SK-N-MC (cell line): ENCODE measurements around the gene DEPP1.
"Not testable (repeated sequence)": the region's sequence is repeated elsewhere in the genome, so short reads cannot be mapped to it uniquely, and the experiment has no call there.

Experiments
- DNase-seq: peaks from one replicate; pipeline ENCODE4 v3.0.0-alpha.2; 2011; ENCODE audit warnings: low read depth, low spot score
- H3K27ac ChIP-seq: fragments of 200-600 bp; sonication (generic); 2 replicates; pipeline ENCODE4 v1.5.1; 2016; ENCODE audit warnings: mixed run types
- H3K36me3 ChIP-seq: fragments of 200-600 bp; sonication (generic); 2 replicates; pipeline ENCODE4 v1.6.1; 2017; ENCODE audit warnings: antibody characterized with exemption, low read length, mixed read lengths; ENCODE audit not compliant: insufficient read depth
- H3K4me3 ChIP-seq: fragments of 200-600 bp; sonication (generic); 2 replicates; pipeline ENCODE4 v1.5.1; 2016
- H3K9ac ChIP-seq: fragments of 200-600 bp; sonication (generic); 2 replicates; pipeline ENCODE4 v1.8.0; 2017; ENCODE audit warnings: mixed run types, mixed read lengths; ENCODE audit not compliant: insufficient read length
- H3K9me3 ChIP-seq: fragments of 200-600 bp; sonication (generic); 2 replicates; pipeline ENCODE4 v1.6.1; 2017; ENCODE audit warnings: low read depth, mild to moderate bottlenecking, antibody characterized with exemption, low read length, moderate library complexity, mixed read lengths
- EZH2 ChIP-seq: fragments of 200-600 bp; sonication (generic); IDR thresholded peaks from one replicate; pipeline ENCODE4 v1.6.1; 2017; ENCODE audit warnings: antibody characterized with exemption
- FOXP2 ChIP-seq: optimal IDR thresholded peaks from 2 replicates; pipeline ENCODE3; 2011; ENCODE audit warnings: mild to moderate bottlenecking, moderate library complexity; ENCODE audit not compliant: insufficient read depth; ENCODE audit errors: extremely low read length, control extremely low read depth
- POLR2AphosphoS5 ChIP-seq: IDR thresholded peaks from 2 replicates; pipeline ENCODE4 v1.6.1; 2012; ENCODE audit warnings: mild to moderate bottlenecking, low read depth, low read length, borderline replicate concordance

DEPP1 gene

DNA sequence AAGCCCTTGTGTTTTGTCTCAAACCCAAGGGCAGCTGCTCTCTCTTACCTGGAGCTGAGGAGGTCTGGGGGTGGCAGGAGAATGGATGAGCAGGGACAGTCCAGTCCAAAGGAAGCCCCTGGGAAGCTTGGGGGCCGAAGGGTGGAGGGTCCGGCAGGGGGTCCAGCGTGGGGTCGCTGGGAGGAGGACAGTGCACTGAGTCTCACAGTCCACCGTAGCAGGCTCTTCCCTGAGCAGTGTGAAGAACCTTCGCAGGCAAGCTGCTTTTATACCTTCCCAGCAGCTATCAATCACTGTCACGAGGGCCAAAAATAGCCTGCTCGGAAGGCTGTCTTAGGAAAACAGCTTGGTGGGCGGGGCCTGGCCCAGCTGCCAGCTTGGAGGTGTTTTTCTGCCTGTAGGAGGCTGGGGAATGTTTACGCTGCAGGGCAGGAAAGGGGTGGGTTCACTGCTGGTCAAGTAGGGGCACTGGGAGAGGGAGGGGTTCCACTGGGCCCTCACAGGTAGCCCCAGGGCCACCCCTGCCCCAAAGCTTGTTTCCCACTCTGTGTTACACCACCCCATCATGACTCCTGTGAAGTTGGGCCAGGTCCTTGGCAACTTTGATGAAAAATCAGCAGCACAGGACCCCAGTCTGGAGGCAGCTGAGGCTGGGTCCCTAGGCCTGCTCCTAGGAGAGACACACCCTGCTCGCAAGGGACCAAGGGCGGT, at the start of gene DEPP1:
Gene DEPP1, minus strand, starts transcription at position 240 of the 711 bp plus-strand sequence. CDS start 779 bp downstream, outside the sequence.
- no peak within 1 kb of the TSS for H3K9ac ChIP-seq
- no peak within 1 kb of the TSS for H3K4me3 ChIP-seq
- no peak within 1 kb of the TSS for H3K27ac ChIP-seq

GRCh38 chr10:45023426-45023825, 44.8 kb upstream of the DEPP1 start:
- TF ChIP-seq POLR2AphosphoS5 (no peak), EZH2 (no peak), FOXP2 (no peak)
- Histone ChIP-seq H3K36me3 (no peaks in the 10 kb centered on the region), H3K4me3 (no peak overlapping the region), H3K27ac (no peak overlapping the region), H3K9me3 (no peaks in the 10 kb centered on the region), H3K9ac (no peak overlapping the region)
- DNase-seq: no peak

More for the DNA sequence above, at the start of gene DEPP1:
- H3K9me3 ChIP-seq: no peaks in the 10 kb centered on the region
- DNase-seq: no peak
- no peaks in the 10 kb centered on the region for H3K36me3 ChIP-seq
- no peak for TF ChIP-seq FOXP2

DNA sequence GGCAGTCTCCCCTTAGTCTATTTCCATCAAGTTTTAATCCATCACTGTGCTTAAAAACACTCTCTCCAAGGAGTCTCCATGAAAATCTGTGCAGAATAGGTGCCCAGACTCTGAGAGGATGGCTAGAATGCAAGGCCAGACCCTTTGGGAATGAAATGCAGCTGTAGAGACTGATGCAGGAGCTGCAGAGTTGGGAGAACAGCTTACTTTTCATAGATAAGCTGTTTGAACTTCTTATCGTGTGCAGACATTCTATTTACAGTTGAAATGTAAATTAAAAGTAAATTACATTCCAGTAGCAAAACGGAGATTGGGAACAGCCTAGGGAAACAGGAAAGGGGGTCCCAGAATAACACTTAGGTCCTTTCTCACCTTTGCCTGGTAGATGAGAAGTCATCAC, 37.0 kb upstream of the DEPP1 start:
- no peak overlapping the region for H3K4me3 ChIP-seq
- no peak for TF ChIP-seq POLR2AphosphoS5
- no peak for TF ChIP-seq EZH2
- TF ChIP-seq FOXP2: no peak
- H3K27ac ChIP-seq: no peak overlapping the region

DNA sequence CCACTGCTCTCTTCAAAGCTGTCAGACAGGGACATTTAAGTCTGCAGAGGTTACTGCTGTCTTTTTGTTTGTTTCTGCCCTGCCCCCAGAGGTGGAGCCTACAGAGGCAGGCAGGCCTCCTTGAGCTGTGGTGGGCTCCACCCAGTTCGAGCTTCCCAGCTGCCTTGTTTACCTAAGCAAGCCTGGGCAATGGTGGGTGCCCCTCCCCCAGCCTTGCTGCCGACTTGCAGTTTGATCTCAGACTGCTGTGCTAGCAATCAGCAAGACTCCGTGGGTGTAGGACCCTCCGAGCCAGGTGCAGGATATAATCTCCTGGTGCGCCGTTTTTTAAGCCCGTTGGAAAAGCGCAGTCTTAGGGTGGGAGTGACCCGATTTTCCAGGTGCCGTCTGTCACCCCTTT, 35.9 kb upstream of the DEPP1 start:
- H3K9me3 ChIP-seq, DNase-seq, H3K36me3 ChIP-seq, H3K27ac ChIP-seq, H3K9ac ChIP-seq, H3K4me3 ChIP-seq: not testable (repeated sequence)

More for the DNA sequence above, 37.0 kb upstream of the DEPP1 start:
- DNase-seq: no peak
- Histone ChIP-seq H3K36me3 (no peaks in the 10 kb centered on the region), H3K9ac (no peak overlapping the region), H3K9me3 (no peaks in the 10 kb centered on the region)

GRCh38 chr10:45008524-45009161, 30.0 kb upstream of the DEPP1 start:
- no peaks in the 10 kb centered on the region for H3K9me3 ChIP-seq
- H3K4me3 ChIP-seq: no peak overlapping the region
- DNase-seq: peak; percentile 34
- TF ChIP-seq POLR2AphosphoS5: no peak
- TF ChIP-seq FOXP2: no peak
- TF ChIP-seq EZH2: no peak
- H3K9ac ChIP-seq: no peak overlapping the region
- H3K27ac ChIP-seq: no peak overlapping the region
- peaks cover 13% of the 10 kb centered on the region for H3K36me3 ChIP-seq

DNA sequence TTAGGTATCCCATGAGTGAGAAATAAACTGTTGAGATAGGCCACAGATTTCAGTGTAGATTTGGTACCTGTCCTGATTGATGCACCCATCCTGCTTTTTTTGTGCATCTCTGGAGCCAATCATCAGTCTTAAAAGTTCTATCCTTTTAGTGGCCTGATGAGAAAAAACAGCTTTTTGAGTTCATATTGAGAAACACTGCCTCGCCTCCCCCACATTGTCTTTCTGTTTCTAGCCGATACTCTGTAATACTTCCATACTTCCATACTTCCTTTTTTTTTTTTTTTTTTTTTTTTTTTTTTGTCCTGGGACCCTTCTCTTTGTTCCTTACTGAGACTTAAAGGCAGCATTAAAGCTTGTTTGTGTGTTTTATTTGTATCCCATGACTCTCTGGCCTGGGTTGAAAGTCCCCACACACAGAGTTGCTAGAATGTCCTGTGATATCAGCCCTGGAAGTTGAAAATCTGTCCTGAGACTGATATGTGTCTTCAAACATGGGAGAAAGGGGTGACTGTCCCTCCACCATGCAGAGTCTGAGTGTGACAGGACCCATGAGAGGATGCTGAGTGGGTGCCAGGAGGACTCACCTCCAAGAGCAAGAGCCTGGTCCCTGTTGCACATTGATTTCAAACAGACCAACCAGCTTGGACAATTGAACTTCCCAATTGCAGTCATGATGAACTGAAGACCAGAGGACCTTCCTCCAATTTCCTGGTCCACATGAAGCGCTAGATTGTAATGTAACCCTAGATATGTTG, 27.8 kb upstream of the DEPP1 start:
- H3K36me3 ChIP-seq: peaks cover 22% of the 10 kb centered on the region
- no peak overlapping the region for H3K4me3 ChIP-seq
- no peaks in the 10 kb centered on the region for H3K9me3 ChIP-seq
- no peak for DNase-seq
- TF ChIP-seq POLR2AphosphoS5 (no peak), EZH2 (no peak), FOXP2 (no peak)
- no peak overlapping the region for H3K27ac ChIP-seq
- H3K9ac ChIP-seq: no peak overlapping the region

DNA sequence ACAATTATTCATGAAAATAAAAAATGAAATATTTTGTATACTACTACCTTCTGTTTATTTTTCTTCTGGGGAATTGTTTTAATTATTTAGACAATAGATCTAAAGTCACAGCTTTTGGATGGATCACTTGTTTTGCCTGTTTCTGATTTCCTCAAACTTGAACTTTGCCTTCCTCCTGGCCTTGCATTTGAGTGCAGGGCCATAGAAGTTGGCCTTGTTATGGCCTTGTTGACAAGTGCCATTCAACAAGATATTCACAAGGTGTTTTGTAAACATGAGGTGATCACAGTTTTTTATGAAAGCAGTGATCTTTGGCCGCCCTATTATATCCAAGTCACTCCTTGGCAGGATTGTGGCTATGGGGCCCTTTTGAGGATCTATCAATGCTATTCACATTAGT, 26.7 kb upstream of the DEPP1 start:
- TF ChIP-seq FOXP2: no peak
- no peak for TF ChIP-seq POLR2AphosphoS5
- TF ChIP-seq EZH2: no peak
- Histone ChIP-seq H3K4me3 (no peak overlapping the region), H3K27ac (no peak overlapping the region)

GRCh38 chr10:45004661-45005060, 26.1 kb upstream of the DEPP1 start:
- DNase-seq: no peak
- Histone ChIP-seq H3K36me3 (peaks cover 22% of the 10 kb centered on the region), H3K9me3 (no peaks in the 10 kb centered on the region), H3K4me3 (no peak overlapping the region), H3K27ac (no peak overlapping the region), H3K9ac (no peak overlapping the region)
- TF ChIP-seq POLR2AphosphoS5 (no peak), FOXP2 (no peak), EZH2 (no peak)

More for the DNA sequence above, 26.7 kb upstream of the DEPP1 start:
- Histone ChIP-seq H3K36me3 (peaks cover 22% of the 10 kb centered on the region), H3K9me3 (no peaks in the 10 kb centered on the region), H3K9ac (no peak overlapping the region)
- no peak for DNase-seq

GRCh38 chr10:45003432-45004000, 24.9 kb upstream of the DEPP1 start:
- H3K27ac ChIP-seq: no peak overlapping the region
- TF ChIP-seq FOXP2 (no peak), EZH2 (no peak), POLR2AphosphoS5 (no peak)
- no peak for DNase-seq

More at GRCh38 chr10:45003432-45004000, 24.9 kb upstream of the DEPP1 start:
- H3K9me3 ChIP-seq: no peaks in the 10 kb centered on the region
- no peak overlapping the region for H3K9ac ChIP-seq
- H3K4me3 ChIP-seq: no peak overlapping the region
- H3K36me3 ChIP-seq: peaks cover 22% of the 10 kb centered on the region
